Activated CD4-positive, alpha-beta memory T cell treated with anti-CD3 and anti-CD28 coated beads for 36 hours (primary cell): ENCODE data around the gene FGA. TPM values are rescaled to one million over a fixed set of nuclear protein-coding genes. Genes with fewer than 3 reads are reported as not detected.

Experiments
- CTCF ChIA-PET: fragments of 350-600 bp; sonication (Branson Sonifier 250); formaldehyde crosslinking; loops from one replicate; lab custom pipeline; 2021; ENCODE audit warnings: antibody characterized with exemption, inconsistent platforms; lab: Charles Lee
- POLR2A ChIA-PET: fragments of 350-600 bp; sonication (Branson Sonifier 250); formaldehyde crosslinking; loops from one replicate; lab custom pipeline; 2021; ENCODE audit warnings: antibody characterized with exemption; lab: Charles Lee
- DNase-seq: peaks from one replicate; pipeline ENCODE4 v3.0.0-alpha.2; 2020
- H3K27ac Mint-ChIP-seq: one replicate; pipeline ENCODE4 v1.8.0; 2021; ENCODE audit warnings: mixed read lengths
- H3K27me3 Mint-ChIP-seq: one replicate; pipeline ENCODE4 v1.8.0; 2021; ENCODE audit warnings: mixed read lengths
- H3K36me3 Mint-ChIP-seq: one replicate; pipeline ENCODE4 v1.8.0; 2021; ENCODE audit warnings: mixed read lengths
- H3K4me1 Mint-ChIP-seq: one replicate; pipeline ENCODE4 v1.8.0; 2021; ENCODE audit warnings: low read depth, mixed read lengths
- H3K4me3 Mint-ChIP-seq: one replicate; pipeline ENCODE4 v1.8.0; 2021; ENCODE audit warnings: mild to moderate bottlenecking, mixed read lengths
- H3K9me3 Mint-ChIP-seq: one replicate; pipeline ENCODE4 v1.8.0; 2021; ENCODE audit warnings: mixed read lengths
- intact Hi-C: fragments of 100-400 bp; cut with micrococcal nuclease; formaldehyde crosslinking; loops from one replicate; pipeline ENCODE4 v1.15.1; 2023
- total RNA-seq, 2 experiments: library from RNA; stranded (reverse); gene quantifications; one replicate each; pipeline ENCODE4 v1.2.3, GENCODE V29; 2021

The FGA gene
- total RNA-seq, 2 experiments from 2014 or later = not detected

GRCh38 chr4:154551872-154552686 is 38.5 kb downstream of the FGA start:
- DNase-seq = peak; percentile 80
- H3K36me3 Mint-ChIP-seq = peaks cover 9% of the 10 kb centered on the region
- intact Hi-C loops = loop anchor here (1.0 to 5.0 kb wide), 6 partner anchors 66 to 1401 kb away; partner anchors contain the start of gene CTSO
- H3K27ac Mint-ChIP-seq = no peak overlapping the region
- no peak overlapping the region for H3K4me3 Mint-ChIP-seq
- H3K9me3 Mint-ChIP-seq = no peaks in the 10 kb centered on the region
- H3K4me1 Mint-ChIP-seq = peaks cover 20% of the 10 kb centered on the region
- ChIA-PET POLR2A (no interaction called here), CTCF (interaction anchor here (0.6 to 8.0 kb wide), 10 partner anchors 8 to 1425 kb away, joined by 3 to 222 read pairs (median 6); no protein-coding TSS in a partner anchor)
- no peaks in the 10 kb centered on the region for H3K27me3 Mint-ChIP-seq

DNA sequence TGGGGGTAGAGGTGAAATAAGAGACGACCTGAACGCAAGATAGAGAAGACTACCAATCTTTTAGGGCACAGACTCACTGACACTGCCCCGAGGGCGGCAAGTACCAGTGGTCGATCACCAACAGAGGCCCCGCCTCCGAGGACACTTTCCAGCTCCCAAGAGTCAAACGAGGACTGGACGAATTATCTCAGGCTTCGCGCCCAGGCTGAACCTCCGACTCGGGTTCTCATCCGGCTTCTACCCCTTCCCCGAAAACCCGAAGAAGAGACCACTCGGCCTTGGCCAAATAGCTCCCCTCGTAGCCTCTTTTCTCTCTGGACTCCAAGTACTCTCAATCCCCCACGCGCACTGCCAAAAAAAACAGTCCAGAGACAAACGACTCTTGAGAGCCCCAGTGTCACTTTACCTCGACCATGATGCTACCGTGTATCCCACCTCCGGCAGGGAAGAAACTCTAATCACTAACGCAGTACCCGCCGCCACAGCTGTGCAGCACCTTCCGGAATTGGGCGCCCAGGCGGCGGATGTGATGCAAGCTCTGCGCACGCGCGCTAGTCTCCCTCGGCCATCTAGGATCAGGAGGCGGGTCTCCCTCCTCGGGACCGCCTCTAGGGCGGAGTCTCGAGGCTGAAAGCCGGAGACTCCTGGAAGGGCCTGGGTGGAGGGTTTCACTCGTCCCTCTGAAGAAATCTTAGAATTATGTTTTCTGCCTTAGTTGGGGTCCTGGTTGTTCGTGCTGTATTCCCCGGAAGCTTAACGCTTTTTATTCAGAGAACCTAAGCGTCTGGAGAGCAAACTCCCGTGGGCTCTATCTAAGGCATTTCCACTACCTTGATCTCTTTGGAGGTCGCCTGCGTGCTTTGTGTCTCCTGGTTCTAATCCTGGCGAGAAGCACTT is 40.4 kb downstream of the FGA start, which contains the start of gene PLRG1:
Gene PLRG1, minus strand, starts transcription at position 507 of the 897 bp plus-strand sequence. Its CDS starts 92 bp downstream, at position 415.
- no peaks in the 10 kb centered on the region for H3K9me3 Mint-ChIP-seq
- peaks cover 20% of the 10 kb centered on the region for H3K4me1 Mint-ChIP-seq
- peak within 1 kb of the TSS; percentile 93 for H3K4me3 Mint-ChIP-seq
- H3K36me3 Mint-ChIP-seq = peaks cover 16% of the 10 kb centered on the region
- H3K27ac Mint-ChIP-seq = peak within 1 kb of the TSS; percentile 88
- H3K27me3 Mint-ChIP-seq = no peaks in the 10 kb centered on the region
- ChIA-PET CTCF (interaction anchor here (0.6 to 8.0 kb wide), 13 partner anchors 10 to 1403 kb away, joined by 3 to 222 read pairs (median 4); partner anchors contain the start of genes CTSO and FGB), POLR2A (interaction anchor here (1.1 kb wide), 2 partner anchors 20 to 826 kb away, joined by 3 read pairs; no protein-coding TSS in a partner anchor)
- intact Hi-C loops = loop anchor here (1.0 to 5.0 kb wide), 3 partner anchors 172 to 826 kb away; partner anchors contain the start of gene MAP9
- DNase-seq = peak; percentile 97

DNA sequence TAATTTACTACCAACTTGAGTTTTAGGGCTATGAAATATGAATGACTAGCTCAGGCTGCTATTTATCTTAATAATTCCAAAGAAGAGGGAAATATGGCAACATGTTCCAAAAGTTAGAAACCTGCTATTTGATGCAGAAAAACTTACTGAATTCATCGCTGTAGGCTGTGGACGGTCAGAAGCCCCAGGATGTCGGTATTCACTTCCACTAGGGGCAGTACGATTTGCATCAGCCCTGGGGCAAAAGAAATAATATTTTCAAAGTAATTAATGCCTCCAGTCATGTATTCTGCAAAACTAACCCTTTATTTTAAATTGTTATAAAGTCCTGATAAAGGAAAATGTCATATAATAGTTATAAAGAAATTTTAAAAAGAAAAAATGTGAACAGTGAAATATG is 44.9 kb downstream of the FGA start:
- Mint-ChIP-seq H3K9me3 (no peaks in the 10 kb centered on the region), H3K4me1 (peaks cover 15% of the 10 kb centered on the region), H3K27ac (no peak overlapping the region), H3K36me3 (peaks cover 37% of the 10 kb centered on the region), H3K27me3 (no peaks in the 10 kb centered on the region), H3K4me3 (no peak overlapping the region)
- intact Hi-C loops = no loop called here
- POLR2A ChIA-PET = no interaction called here
- CTCF ChIA-PET = no interaction called here
- DNase-seq = no peak

DNA sequence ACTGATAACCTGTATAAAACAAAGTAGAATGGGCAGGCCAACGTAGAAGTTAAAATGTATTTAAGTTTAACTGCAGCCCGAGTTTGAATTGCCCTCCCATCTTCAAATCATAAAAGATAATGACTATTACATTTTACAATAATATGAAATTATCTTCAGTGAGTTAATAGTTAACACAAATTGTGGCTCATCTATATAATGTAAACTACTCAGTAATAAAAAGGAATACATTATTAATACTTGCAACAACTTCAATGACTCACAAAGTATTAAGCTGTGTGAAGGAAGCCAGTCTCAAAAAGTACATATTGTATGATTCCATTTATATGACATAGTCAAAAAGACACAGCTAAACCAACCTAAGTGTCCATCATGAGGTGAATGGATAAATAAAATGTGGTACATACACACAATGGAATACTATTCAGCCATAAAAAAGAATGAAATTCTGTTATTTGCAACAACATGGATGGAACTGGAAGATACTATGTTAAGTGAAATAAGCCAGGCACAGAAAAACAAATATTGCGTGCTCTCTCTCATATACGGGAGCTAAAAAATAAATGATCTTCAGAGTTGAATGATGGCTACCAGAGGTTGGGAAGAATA is 48.2 kb downstream of the FGA start:
- CTCF ChIA-PET = no interaction called here
- H3K36me3 Mint-ChIP-seq = peaks cover 46% of the 10 kb centered on the region
- H3K27me3 Mint-ChIP-seq = no peaks in the 10 kb centered on the region
- POLR2A ChIA-PET = no interaction called here
- no peak overlapping the region for H3K4me3 Mint-ChIP-seq
- no peaks in the 10 kb centered on the region for H3K9me3 Mint-ChIP-seq
- no peak overlapping the region for H3K27ac Mint-ChIP-seq
- no peaks in the 10 kb centered on the region for H3K4me1 Mint-ChIP-seq
- DNase-seq = no peak
- intact Hi-C loops = no loop called here

Other genes with a start within 250 kb of the FGA start
- not detected for gene DCHS2, start 98.9 kb downstream of the FGA start, total RNA-seq
- 100 to 1,000 TPM in 1 of 2 experiments, 10 to 100 TPM in 1; 99.3 to 103 TPM for gene PLRG1, start 40.3 kb downstream of the FGA start, total RNA-seq
- not detected for gene FGB, start 27.7 kb downstream of the FGA start, total RNA-seq
- not detected for gene FGG, start 21.9 kb upstream of the FGA start, total RNA-seq
- not detected for gene LRAT, start 153.3 kb upstream of the FGA start, total RNA-seq
- not detected for gene RBM46, start 190.5 kb upstream of the FGA start, total RNA-seq